DND-41 (cell line): ENCODE results near the gene FHIT.

ENCODE experiments used
- ATAC-seq: fragments of 200-7000 bp; cut with Tn5 transposase; 3 replicates; pipeline ENCODE4 v1.9.1; 2021; ENCODE audit warnings: low read depth; ENCODE audit not compliant: insufficient read depth
- DNase-seq: peaks from one replicate; pipeline ENCODE4 v3.0.0-alpha.2; 2020
- H2AFZ ChIP-seq: 2 replicates; pipeline ENCODE4 v1.6.0; 2012; ENCODE audit warnings: low read depth, low read length
- H3K27ac ChIP-seq: 2 replicates; pipeline ENCODE4 v1.5.1; 2012; ENCODE audit warnings: low read length, inconsistent platforms
- H3K27me3 ChIP-seq: fragments of 200-600 bp; sonication (generic); 2 replicates; pipeline ENCODE4 v1.6.0; 2012; ENCODE audit warnings: low read length, mild to moderate bottlenecking, inconsistent platforms; ENCODE audit not compliant: insufficient read depth, poor library complexity
- H3K36me3 ChIP-seq: 2 replicates; pipeline ENCODE4 v1.5.1; 2012; ENCODE audit warnings: low read length, inconsistent platforms; ENCODE audit not compliant: insufficient read depth
- H3K4me1 ChIP-seq: 2 replicates; pipeline ENCODE4 v1.5.1; 2012; ENCODE audit warnings: mild to moderate bottlenecking, low read length; ENCODE audit not compliant: insufficient read depth
- H3K4me2 ChIP-seq: 2 replicates; pipeline ENCODE4 v1.6.0; 2012; ENCODE audit warnings: mild to moderate bottlenecking, moderate library complexity, low read length, inconsistent platforms; ENCODE audit not compliant: insufficient read depth
- H3K4me3 ChIP-seq, 2 experiments: fragments of 200-600 bp in 1 of 2; shearing (Covaris generic) in 1 of 2; 2 replicates each; pipeline ENCODE4 v1.5.1; 2012 to 2016; ENCODE audit warnings: inconsistent platforms in 2 of 2, low read length in 2 of 2, mild to moderate bottlenecking in 2 of 2, low read depth in 1 of 2, moderate library complexity in 1 of 2
- H3K79me2 ChIP-seq: 2 replicates; pipeline ENCODE4 v1.6.0; 2012; ENCODE audit warnings: low read length, inconsistent platforms; ENCODE audit not compliant: insufficient read depth
- H3K9ac ChIP-seq: 2 replicates; pipeline ENCODE4 v1.6.0; 2012; ENCODE audit warnings: low read depth, mild to moderate bottlenecking, inconsistent platforms, low read length, moderate library complexity
- H3K9me3 ChIP-seq: 2 replicates; pipeline ENCODE4 v1.5.1; 2012; ENCODE audit warnings: low read length, moderate library complexity, mild to moderate bottlenecking, inconsistent platforms; ENCODE audit not compliant: insufficient read depth, severe bottlenecking
- H4K20me1 ChIP-seq: 2 replicates; pipeline ENCODE4 v1.6.0; 2012; ENCODE audit warnings: low read length; ENCODE audit not compliant: insufficient read depth
- CTCF ChIP-seq: IDR thresholded peaks from 2 replicates; pipeline ENCODE4 v1.5.1; 2012; ENCODE audit warnings: borderline replicate concordance, low read length, moderate library complexity, mild to moderate bottlenecking; ENCODE audit not compliant: poor library complexity, severe bottlenecking; ENCODE audit errors: extremely low read depth
- EZH2 ChIP-seq: IDR thresholded peaks from 3 replicates; pipeline ENCODE4 v1.6.1; 2012; ENCODE audit warnings: borderline replicate concordance, low read depth, mild to moderate bottlenecking, moderate library complexity, low read length, inconsistent platforms; ENCODE audit not compliant: severe bottlenecking

The FHIT gene

GRCh38 chr3:60609446-60609845 is 641.8 kb downstream of the FHIT start:
- no peak overlapping the region for H3K4me2 ChIP-seq
- DNase-seq, result no peak
- no peak for ATAC-seq

GRCh38 chr3:60603860-60604259 is 647.4 kb downstream of the FHIT start:
- DNase-seq (no peak), ATAC-seq (no peak)
- H3K9me3 ChIP-seq, result no peaks in the 10 kb centered on the region
- H3K27ac ChIP-seq, result no peak overlapping the region
- no peak for TF ChIP-seq CTCF
- TF ChIP-seq EZH2, result no peak
- H3K4me2 ChIP-seq, result no peak overlapping the region
- H3K79me2 ChIP-seq, result no peaks in the 10 kb centered on the region
- no peak overlapping the region for H3K9ac ChIP-seq
- no peak overlapping the region for H2AFZ ChIP-seq
- no peaks in the 10 kb centered on the region for H3K36me3 ChIP-seq
- H3K27me3 ChIP-seq, result no peaks in the 10 kb centered on the region
- H4K20me1 ChIP-seq, result no peaks in the 10 kb centered on the region
- no peak overlapping the region for H3K4me3 ChIP-seq
- H3K4me1 ChIP-seq, result peaks cover 14% of the 10 kb centered on the region

More at GRCh38 chr3:60609446-60609845, 641.8 kb downstream of the FHIT start:
- no peaks in the 10 kb centered on the region for H3K36me3 ChIP-seq
- H3K27ac ChIP-seq, result no peak overlapping the region
- no peaks in the 10 kb centered on the region for H3K4me1 ChIP-seq
- H3K9me3 ChIP-seq, result no peaks in the 10 kb centered on the region
- no peaks in the 10 kb centered on the region for H3K27me3 ChIP-seq
- TF ChIP-seq EZH2, result no peak
- TF ChIP-seq CTCF, result no peak
- no peaks in the 10 kb centered on the region for H4K20me1 ChIP-seq
- H3K4me3 ChIP-seq, result no peak overlapping the region
- no peak overlapping the region for H3K9ac ChIP-seq
- H2AFZ ChIP-seq, result no peak overlapping the region
- no peaks in the 10 kb centered on the region for H3K79me2 ChIP-seq

- no peak for DNase-seq
- no peaks in the 10 kb centered on the region for H3K79me2 ChIP-seq
- no peaks in the 10 kb centered on the region for H4K20me1 ChIP-seq
- H3K27ac ChIP-seq, result no peak overlapping the region
- no peaks in the 10 kb centered on the region for H3K9me3 ChIP-seq
- H3K27me3 ChIP-seq, result no peaks in the 10 kb centered on the region
- no peak overlapping the region for H3K4me2 ChIP-seq
- no peaks in the 10 kb centered on the region for H3K36me3 ChIP-seq
- no peak for ATAC-seq
- peak overlapping the region; percentile 24; the same call in 1 of the 2 replicates for H2AFZ ChIP-seq
- H3K4me3 ChIP-seq, result no peak overlapping the region
- peaks cover 14% of the 10 kb centered on the region for H3K4me1 ChIP-seq
- no peak for TF ChIP-seq CTCF
- TF ChIP-seq EZH2, result no peak
- H3K9ac ChIP-seq, result no peak overlapping the region
Measured at GRCh38 chr3:60600848-60601247, 650.4 kb downstream of the FHIT start.

- Histone ChIP-seq H3K4me1 (peaks cover 16% of the 10 kb centered on the region), H3K27me3 (no peaks in the 10 kb centered on the region), H4K20me1 (no peaks in the 10 kb centered on the region), H2AFZ (no peak overlapping the region), H3K4me2 (no peak overlapping the region), H3K4me3 (no peak overlapping the region), H3K79me2 (no peaks in the 10 kb centered on the region), H3K9me3 (no peaks in the 10 kb centered on the region), H3K9ac (no peak overlapping the region), H3K27ac (no peak overlapping the region), H3K36me3 (no peaks in the 10 kb centered on the region)
- ATAC-seq, result no peak
- TF ChIP-seq EZH2 (no peak), CTCF (no peak)
- no peak for DNase-seq
Measured at GRCh38 chr3:60599586-60599985, 651.7 kb downstream of the FHIT start.
